ENCODE results near the gene PRLR.

PRLR gene

GRCh38 chr5:35094948-35095347 lies 135.3 kb downstream of the PRLR start:
- DNase-seq (ENCODE audit: low read depth, low spot score) = no peak
- H3K4me1 ChIP-seq (ENCODE audit: insufficient read depth, insufficient read length) = no peaks in the 10 kb centered on the region
- TF ChIP-seq SUZ12 (IDR thresholded peaks at IDR 0.05; ENCODE audit: extremely low read depth, insufficient read depth, insufficient read length) (no peak), YY1 (IDR thresholded peaks at IDR 0.05; ENCODE audit: insufficient read depth, insufficient read length) (no peak), ZNF274 (IDR thresholded peaks at IDR 0.05; ENCODE audit: low read depth, low read length) (no peak)

GRCh38 chr5:35092703-35093102 lies 137.6 kb downstream of the PRLR start:
- Histone ChIP-seq H3K36me3 (ENCODE audit: insufficient read depth, insufficient read length, low read length) (no peaks in the 10 kb centered on the region), H3K9ac (ENCODE audit: insufficient read length, low read depth) (no peak overlapping the region)
- TF ChIP-seq ZNF274 (IDR thresholded peaks at IDR 0.05; ENCODE audit: low read depth, low read length) (no peak), SUZ12 (IDR thresholded peaks at IDR 0.05; ENCODE audit: extremely low read depth, insufficient read depth, insufficient read length) (no peak), YY1 (IDR thresholded peaks at IDR 0.05; ENCODE audit: insufficient read depth, insufficient read length) (no peak)

More at GRCh38 chr5:35094948-35095347, 135.3 kb downstream of the PRLR start:
- no peak overlapping the region for H3K4me3 ChIP-seq (ENCODE audit: insufficient read length, low read depth)
- H3K36me3 ChIP-seq (ENCODE audit: insufficient read depth, insufficient read length, low read length) = no peaks in the 10 kb centered on the region
- no peak overlapping the region for H3K9ac ChIP-seq (ENCODE audit: insufficient read length, low read depth)
- no peaks in the 10 kb centered on the region for H3K27me3 ChIP-seq (ENCODE audit: insufficient read depth, insufficient read length)
- H3K9me3 ChIP-seq (ENCODE audit: insufficient read depth, low read length) = no peaks in the 10 kb centered on the region

GRCh38 chr5:35091704-35092103 lies 138.6 kb downstream of the PRLR start:
- TF ChIP-seq YY1 (IDR thresholded peaks at IDR 0.05; ENCODE audit: insufficient read depth, insufficient read length) (no peak), SUZ12 (IDR thresholded peaks at IDR 0.05; ENCODE audit: extremely low read depth, insufficient read depth, insufficient read length) (no peak), ZNF274 (IDR thresholded peaks at IDR 0.05; ENCODE audit: low read depth, low read length) (no peak)
- Histone ChIP-seq H3K4me3 (ENCODE audit: insufficient read length, low read depth) (no peak overlapping the region), H3K9me3 (ENCODE audit: insufficient read depth, low read length) (no peaks in the 10 kb centered on the region), H3K9ac (ENCODE audit: insufficient read length, low read depth) (no peak overlapping the region), H3K36me3 (ENCODE audit: insufficient read depth, insufficient read length, low read length) (no peaks in the 10 kb centered on the region), H3K4me1 (ENCODE audit: insufficient read depth, insufficient read length) (no peaks in the 10 kb centered on the region), H3K27me3 (ENCODE audit: insufficient read depth, insufficient read length) (no peaks in the 10 kb centered on the region)
- DNase-seq (ENCODE audit: low read depth, low spot score) = no peak

More at GRCh38 chr5:35092703-35093102, 137.6 kb downstream of the PRLR start:
- Histone ChIP-seq H3K4me3 (ENCODE audit: insufficient read length, low read depth) (no peak overlapping the region), H3K9me3 (ENCODE audit: insufficient read depth, low read length) (no peaks in the 10 kb centered on the region), H3K4me1 (ENCODE audit: insufficient read depth, insufficient read length) (no peaks in the 10 kb centered on the region), H3K27me3 (ENCODE audit: insufficient read depth, insufficient read length) (no peaks in the 10 kb centered on the region)
- no peak for DNase-seq (ENCODE audit: low read depth, low spot score)

GRCh38 chr5:35089334-35090314 lies 140.7 kb downstream of the PRLR start:
- Histone ChIP-seq H3K4me1 (ENCODE audit: insufficient read depth, insufficient read length) (no peaks in the 10 kb centered on the region), H3K36me3 (ENCODE audit: insufficient read depth, insufficient read length, low read length) (no peaks in the 10 kb centered on the region), H3K9ac (ENCODE audit: insufficient read length, low read depth) (no peak overlapping the region), H3K27me3 (ENCODE audit: insufficient read depth, insufficient read length) (no peaks in the 10 kb centered on the region), H3K4me3 (ENCODE audit: insufficient read length, low read depth) (no peak overlapping the region), H3K9me3 (ENCODE audit: insufficient read depth, low read length) (no peaks in the 10 kb centered on the region)
- peak; percentile 44 for DNase-seq (ENCODE audit: low read depth, low spot score)
- no peak for TF ChIP-seq YY1 (IDR thresholded peaks at IDR 0.05; ENCODE audit: insufficient read depth, insufficient read length)
- TF ChIP-seq ZNF274 (IDR thresholded peaks at IDR 0.05; ENCODE audit: low read depth, low read length) = no peak
- TF ChIP-seq SUZ12 (IDR thresholded peaks at IDR 0.05; ENCODE audit: extremely low read depth, insufficient read depth, insufficient read length) = no peak

- H3K9ac ChIP-seq (ENCODE audit: insufficient read length, low read depth) = no peak overlapping the region
Observed at GRCh38 chr5:35087991-35088390, 142.3 kb downstream of the PRLR start.

GRCh38 chr5:35083150-35083549 lies 147.1 kb downstream of the PRLR start:
- Histone ChIP-seq H3K9ac (ENCODE audit: insufficient read length, low read depth) (no peak overlapping the region), H3K36me3 (ENCODE audit: insufficient read depth, insufficient read length, low read length) (no peaks in the 10 kb centered on the region), H3K4me3 (ENCODE audit: insufficient read length, low read depth) (no peak overlapping the region), H3K4me1 (ENCODE audit: insufficient read depth, insufficient read length) (no peaks in the 10 kb centered on the region), H3K27me3 (ENCODE audit: insufficient read depth, insufficient read length) (no peaks in the 10 kb centered on the region), H3K9me3 (ENCODE audit: insufficient read depth, low read length) (no peaks in the 10 kb centered on the region)
- no peak for TF ChIP-seq YY1 (IDR thresholded peaks at IDR 0.05; ENCODE audit: insufficient read depth, insufficient read length)
- no peak for TF ChIP-seq ZNF274 (IDR thresholded peaks at IDR 0.05; ENCODE audit: low read depth, low read length)
- TF ChIP-seq SUZ12 (IDR thresholded peaks at IDR 0.05; ENCODE audit: extremely low read depth, insufficient read depth, insufficient read length) = no peak
- DNase-seq (ENCODE audit: low read depth, low spot score) = no peak

More at GRCh38 chr5:35087991-35088390, 142.3 kb downstream of the PRLR start:
- Histone ChIP-seq H3K36me3 (ENCODE audit: insufficient read depth, insufficient read length, low read length) (no peaks in the 10 kb centered on the region), H3K27me3 (ENCODE audit: insufficient read depth, insufficient read length) (no peaks in the 10 kb centered on the region), H3K9me3 (ENCODE audit: insufficient read depth, low read length) (no peaks in the 10 kb centered on the region), H3K4me1 (ENCODE audit: insufficient read depth, insufficient read length) (no peaks in the 10 kb centered on the region), H3K4me3 (ENCODE audit: insufficient read length, low read depth) (no peak overlapping the region)
- DNase-seq (ENCODE audit: low read depth, low spot score) = no peak
- TF ChIP-seq ZNF274 (IDR thresholded peaks at IDR 0.05; ENCODE audit: low read depth, low read length) (no peak), YY1 (IDR thresholded peaks at IDR 0.05; ENCODE audit: insufficient read depth, insufficient read length) (no peak), SUZ12 (IDR thresholded peaks at IDR 0.05; ENCODE audit: extremely low read depth, insufficient read depth, insufficient read length) (no peak)

- DNase-seq (ENCODE audit: low read depth, low spot score) = no peak
- Histone ChIP-seq H3K36me3 (ENCODE audit: insufficient read depth, insufficient read length, low read length) (no peaks in the 10 kb centered on the region), H3K4me3 (ENCODE audit: insufficient read length, low read depth) (no peak overlapping the region), H3K27me3 (ENCODE audit: insufficient read depth, insufficient read length) (no peaks in the 10 kb centered on the region), H3K4me1 (ENCODE audit: insufficient read depth, insufficient read length) (no peaks in the 10 kb centered on the region), H3K9ac (ENCODE audit: insufficient read length, low read depth) (no peak overlapping the region), H3K9me3 (ENCODE audit: insufficient read depth, low read length) (no peaks in the 10 kb centered on the region)
- TF ChIP-seq ZNF274 (IDR thresholded peaks at IDR 0.05; ENCODE audit: low read depth, low read length) (no peak), YY1 (IDR thresholded peaks at IDR 0.05; ENCODE audit: insufficient read depth, insufficient read length) (no peak), SUZ12 (IDR thresholded peaks at IDR 0.05; ENCODE audit: extremely low read depth, insufficient read depth, insufficient read length) (no peak)
Observed at GRCh38 chr5:35082530-35082929, 147.8 kb downstream of the PRLR start.
